HUES6 (cell line): ENCODE data around the gene CNN2.

Source experiments
- H3K27ac ChIP-seq: 2 replicates; pipeline ENCODE4 v1.7.0; 2013; ENCODE audit warnings: low read depth, mild to moderate bottlenecking, low read length, inconsistent platforms
- H3K27me3 ChIP-seq: 2 replicates; pipeline ENCODE4 v1.6.1; 2013; ENCODE audit warnings: low read length; ENCODE audit not compliant: control insufficient read depth, insufficient read depth
- H3K36me3 ChIP-seq: 2 replicates; pipeline ENCODE4 v1.6.1; 2013; ENCODE audit warnings: low read length; ENCODE audit not compliant: control insufficient read depth, insufficient read depth
- H3K4me1 ChIP-seq: 2 replicates; pipeline ENCODE4 v1.6.1; 2013; ENCODE audit warnings: low read length; ENCODE audit not compliant: control insufficient read depth, insufficient read depth
- H3K4me3 ChIP-seq: 2 replicates; pipeline ENCODE4 v1.5.1; 2013; ENCODE audit warnings: low read depth, low read length
- H3K9ac ChIP-seq: one replicate; pipeline ENCODE4 v1.6.1; 2013; ENCODE audit warnings: mild to moderate bottlenecking, low read length
- H3K9me3 ChIP-seq: 2 replicates; pipeline ENCODE4 v1.6.1; 2013; ENCODE audit warnings: low read depth, low read length; ENCODE audit not compliant: control insufficient read depth, insufficient read depth

CNN2 gene

GRCh38 chr19:1025960-1026782, at the start of gene CNN2:
Gene CNN2, plus strand, starts transcription at chr19:1026608. Its CDS starts 54 bp downstream, at chr19:1026662.
- peak within 1 kb of the TSS; percentile 99 for H3K4me3 ChIP-seq
- no peaks in the 10 kb centered on the region for H3K9me3 ChIP-seq
- peak within 1 kb of the TSS; percentile 100 for H3K27ac ChIP-seq
- H3K9ac ChIP-seq = peak within 1 kb of the TSS; percentile 100
- peaks cover 14% of the 10 kb centered on the region for H3K36me3 ChIP-seq
- no peaks in the 10 kb centered on the region for H3K27me3 ChIP-seq
- H3K4me1 ChIP-seq = peaks cover 3% of the 10 kb centered on the region; the same call in 1 of the 2 replicates

GRCh38 chr19:977058-977464, 49.3 kb upstream of the CNN2 start:
- H3K4me3 ChIP-seq = no peak overlapping the region
- H3K9ac ChIP-seq = no peak overlapping the region
- peaks cover 17% of the 10 kb centered on the region for H3K4me1 ChIP-seq
- H3K36me3 ChIP-seq = peaks cover 5% of the 10 kb centered on the region
- no peaks in the 10 kb centered on the region for H3K27me3 ChIP-seq
- no peak overlapping the region for H3K27ac ChIP-seq
- no peaks in the 10 kb centered on the region for H3K9me3 ChIP-seq

GRCh38 chr19:979318-979741, 47.1 kb upstream of the CNN2 start:
- Histone ChIP-seq H3K9me3 (no peaks in the 10 kb centered on the region), H3K9ac (no peak overlapping the region), H3K27ac (no peak overlapping the region; the same call in 1 of the 2 replicates), H3K4me3 (no peak overlapping the region), H3K36me3 (no peaks in the 10 kb centered on the region), H3K27me3 (no peaks in the 10 kb centered on the region), H3K4me1 (peaks cover 17% of the 10 kb centered on the region)

GRCh38 chr19:980133-980998, 46.0 kb upstream of the CNN2 start:
- Histone ChIP-seq H3K9me3 (no peaks in the 10 kb centered on the region), H3K27ac (peak overlapping the region; percentile 42; the same call in 1 of the 2 replicates), H3K36me3 (no peaks in the 10 kb centered on the region), H3K4me1 (peaks cover 17% of the 10 kb centered on the region), H3K27me3 (no peaks in the 10 kb centered on the region), H3K9ac (peak overlapping the region; percentile 63), H3K4me3 (peak overlapping the region; percentile 30; the same call in 1 of the 2 replicates)

GRCh38 chr19:982567-983170, 43.7 kb upstream of the CNN2 start:
- H3K4me1 ChIP-seq = peaks cover 17% of the 10 kb centered on the region
- no peak overlapping the region for H3K9ac ChIP-seq
- no peaks in the 10 kb centered on the region for H3K27me3 ChIP-seq
- H3K9me3 ChIP-seq = no peaks in the 10 kb centered on the region
- H3K36me3 ChIP-seq = peaks cover 15% of the 10 kb centered on the region
- H3K27ac ChIP-seq = no peak overlapping the region
- H3K4me3 ChIP-seq = peak overlapping the region; percentile 41; the same call in 1 of the 2 replicates

GRCh38 chr19:984165-984967, 42.0 kb upstream of the CNN2 start, which contains the start of gene WDR18:
Gene WDR18, plus strand, starts transcription at chr19:984345. Its CDS starts 9 bp downstream, at chr19:984354.
- Histone ChIP-seq H3K27ac (peak within 1 kb of the TSS; percentile 99), H3K4me1 (peaks cover 14% of the 10 kb centered on the region)

GRCh38 chr19:986083-986482, 40.3 kb upstream of the CNN2 start:
- peaks cover 39% of the 10 kb centered on the region for H3K36me3 ChIP-seq

More at GRCh38 chr19:984165-984967, 42.0 kb upstream of the CNN2 start, which contains the start of gene WDR18:
- H3K36me3 ChIP-seq = peaks cover 25% of the 10 kb centered on the region
- H3K9me3 ChIP-seq = no peaks in the 10 kb centered on the region
- H3K9ac ChIP-seq = peak within 1 kb of the TSS; percentile 100
- peak within 1 kb of the TSS; percentile 100 for H3K4me3 ChIP-seq
- no peaks in the 10 kb centered on the region for H3K27me3 ChIP-seq

GRCh38 chr19:988081-988480, 38.3 kb upstream of the CNN2 start:
- Histone ChIP-seq H3K27ac (no peak overlapping the region), H3K9me3 (no peaks in the 10 kb centered on the region), H3K4me3 (no peak overlapping the region), H3K36me3 (peaks cover 42% of the 10 kb centered on the region), H3K27me3 (no peaks in the 10 kb centered on the region), H3K9ac (no peak overlapping the region), H3K4me1 (peaks cover 20% of the 10 kb centered on the region)

More at GRCh38 chr19:986083-986482, 40.3 kb upstream of the CNN2 start:
- H3K4me3 ChIP-seq = no peak overlapping the region
- H3K27me3 ChIP-seq = no peaks in the 10 kb centered on the region
- no peaks in the 10 kb centered on the region for H3K9me3 ChIP-seq
- peaks cover 19% of the 10 kb centered on the region for H3K4me1 ChIP-seq
- no peak overlapping the region for H3K9ac ChIP-seq
- H3K27ac ChIP-seq = no peak overlapping the region

- Histone ChIP-seq H3K27me3 (no peaks in the 10 kb centered on the region), H3K27ac (no peak overlapping the region), H3K9ac (no peak overlapping the region), H3K4me1 (peaks cover 20% of the 10 kb centered on the region), H3K36me3 (peaks cover 47% of the 10 kb centered on the region), H3K9me3 (no peaks in the 10 kb centered on the region), H3K4me3 (no peak overlapping the region)
Measured at GRCh38 chr19:988510-988909, 37.9 kb upstream of the CNN2 start.
